Upper lobe of left lung (tissue), 4 donors: ENCODE data around the gene PFN1.
A peak's percentile ranks its signal among the peaks of the same experiment; 100 is the strongest.

Experiments
- POLR2A ChIP-seq, 4 donors: fragments of 450-650 bp; IDR thresholded peaks; one replicate each; pipeline ENCODE4 v1.5.1; 2016 to 2017; ENCODE audit warnings: antibody characterized with exemption in 4 of 4, mild to moderate bottlenecking in 2 of 4
- POLR2AphosphoS5 ChIP-seq, 2 donors: sonication (generic); formaldehyde crosslinking; IDR thresholded peaks; one replicate each; pipeline ENCODE4 v1.5.1; 2017; ENCODE audit warnings: antibody characterized with exemption in 2 of 2
- TF ChIP-seq, protein P1 (sequence below), 6 experiments: fragments of 450-650 bp in 4 of 6; fragments of 200-600 bp in 2 of 6; sonication (generic) in 2 of 6; IDR thresholded peaks; one replicate each; pipeline ENCODE4 v1.5.1; 2016 to 2019; ENCODE audit warnings: antibody characterized with exemption in 6 of 6

DNA sequence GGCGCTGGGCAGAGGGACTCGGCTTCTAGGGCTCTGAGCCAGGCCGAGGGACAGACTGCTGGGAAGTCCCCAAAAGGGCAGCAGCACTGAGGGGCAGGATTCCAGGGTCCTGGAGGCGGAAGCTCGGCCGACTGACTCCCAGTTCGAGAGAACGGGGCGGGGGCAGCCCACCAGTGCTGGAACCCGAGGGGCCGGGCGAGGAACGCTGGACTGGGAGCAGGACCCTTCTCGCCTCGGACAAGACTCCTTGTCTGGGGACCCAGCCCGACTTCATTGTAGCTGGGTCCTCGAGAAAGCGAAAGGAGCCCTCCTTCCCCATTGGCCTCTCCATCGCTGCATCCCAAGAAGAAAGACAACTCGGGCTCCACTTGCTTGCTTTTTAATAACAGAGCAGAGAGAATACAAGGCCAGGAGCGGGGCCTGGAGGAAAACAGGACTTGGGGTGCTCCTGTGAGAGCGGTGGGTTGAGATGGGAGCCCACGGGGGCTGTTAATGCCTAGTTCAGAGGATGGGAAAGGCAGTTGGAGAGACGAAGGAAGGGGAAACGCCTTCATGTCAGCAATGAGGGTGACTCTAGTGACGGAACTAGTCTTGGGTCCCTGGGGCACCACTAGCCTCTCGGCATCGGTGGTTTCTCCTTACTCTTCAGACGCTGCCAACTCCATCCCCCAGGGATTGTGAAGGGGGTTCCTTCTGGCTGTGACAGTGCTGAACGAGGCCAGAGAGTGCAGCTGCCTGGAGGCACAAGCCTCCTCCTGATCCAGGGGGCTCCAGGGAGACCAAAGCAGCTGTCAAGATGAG is 39.6 kb upstream of the PFN1 start:
- TF ChIP-seq, protein P1, sequence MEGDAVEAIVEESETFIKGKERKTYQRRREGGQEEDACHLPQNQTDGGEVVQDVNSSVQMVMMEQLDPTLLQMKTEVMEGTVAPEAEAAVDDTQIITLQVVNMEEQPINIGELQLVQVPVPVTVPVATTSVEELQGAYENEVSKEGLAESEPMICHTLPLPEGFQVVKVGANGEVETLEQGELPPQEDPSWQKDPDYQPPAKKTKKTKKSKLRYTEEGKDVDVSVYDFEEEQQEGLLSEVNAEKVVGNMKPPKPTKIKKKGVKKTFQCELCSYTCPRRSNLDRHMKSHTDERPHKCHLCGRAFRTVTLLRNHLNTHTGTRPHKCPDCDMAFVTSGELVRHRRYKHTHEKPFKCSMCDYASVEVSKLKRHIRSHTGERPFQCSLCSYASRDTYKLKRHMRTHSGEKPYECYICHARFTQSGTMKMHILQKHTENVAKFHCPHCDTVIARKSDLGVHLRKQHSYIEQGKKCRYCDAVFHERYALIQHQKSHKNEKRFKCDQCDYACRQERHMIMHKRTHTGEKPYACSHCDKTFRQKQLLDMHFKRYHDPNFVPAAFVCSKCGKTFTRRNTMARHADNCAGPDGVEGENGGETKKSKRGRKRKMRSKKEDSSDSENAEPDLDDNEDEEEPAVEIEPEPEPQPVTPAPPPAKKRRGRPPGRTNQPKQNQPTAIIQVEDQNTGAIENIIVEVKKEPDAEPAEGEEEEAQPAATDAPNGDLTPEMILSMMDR (IDR thresholded peaks at IDR 0.05) = no peak
- TF ChIP-seq POLR2AphosphoS5 (IDR thresholded peaks at IDR 0.05) (no peak), POLR2A (IDR thresholded peaks at IDR 0.05) (peak in 1 of 4 donors; percentile 20)
